Stimulated activated CD4-positive, alpha-beta T cell treated with anti-CD3 and anti-CD28 coated beads, Interleukin-2, amount 100 ng/mL, for 48 hours (primary cell): Measurements from ENCODE around the gene ZMYM4.
A peak's percentile ranks its signal among the peaks of the same experiment; 100 is the strongest.

ENCODE experiments used
- DNase-seq, 2 donors: peaks; one replicate each; pipeline ENCODE4 v3.0.0-alpha.2; 2020

ZMYM4 gene

DNA sequence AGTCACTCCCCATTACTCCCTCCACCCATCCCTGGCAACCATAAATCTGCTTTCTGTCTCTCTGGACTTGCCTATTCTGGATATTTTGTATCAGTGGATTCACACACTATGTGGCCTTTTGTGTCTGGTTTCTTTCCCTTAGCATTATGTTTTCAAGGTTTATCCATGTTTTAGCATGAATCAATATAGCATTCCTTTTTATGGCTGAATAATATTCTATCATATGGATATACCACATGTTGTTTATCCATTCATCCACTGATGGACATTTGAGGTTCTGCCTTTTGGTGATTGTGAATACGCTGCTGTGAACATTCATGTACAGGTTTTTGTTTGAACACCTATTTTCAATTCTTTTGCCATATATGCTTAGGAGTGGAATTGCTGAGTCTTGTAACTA, 140.4 kb downstream of the ZMYM4 start:
- no peak for DNase-seq

DNA sequence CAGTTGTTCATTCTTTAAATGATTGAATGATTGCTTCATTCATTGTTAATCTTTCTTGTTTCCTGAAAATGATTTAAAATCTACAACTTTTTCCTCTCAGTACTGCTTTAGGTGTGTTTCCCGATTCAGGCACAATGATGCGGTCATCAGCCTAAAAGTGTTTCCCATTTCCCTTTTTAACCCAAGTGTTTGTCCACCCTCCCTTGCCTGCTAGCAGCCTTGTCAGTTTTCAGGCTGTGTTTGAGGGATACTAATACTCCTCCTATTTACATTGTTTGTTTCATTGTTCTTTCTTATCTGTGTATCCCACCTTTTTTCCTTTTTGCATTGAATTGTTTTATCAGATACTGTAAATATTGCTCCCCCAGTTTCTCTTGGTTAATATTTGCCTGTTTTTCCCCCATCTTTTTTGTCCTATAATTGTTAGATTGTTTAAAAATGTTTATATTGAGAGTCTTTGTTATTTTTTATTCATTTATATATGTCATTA, 157.6 kb downstream of the ZMYM4 start:
- no peak for DNase-seq

DNA sequence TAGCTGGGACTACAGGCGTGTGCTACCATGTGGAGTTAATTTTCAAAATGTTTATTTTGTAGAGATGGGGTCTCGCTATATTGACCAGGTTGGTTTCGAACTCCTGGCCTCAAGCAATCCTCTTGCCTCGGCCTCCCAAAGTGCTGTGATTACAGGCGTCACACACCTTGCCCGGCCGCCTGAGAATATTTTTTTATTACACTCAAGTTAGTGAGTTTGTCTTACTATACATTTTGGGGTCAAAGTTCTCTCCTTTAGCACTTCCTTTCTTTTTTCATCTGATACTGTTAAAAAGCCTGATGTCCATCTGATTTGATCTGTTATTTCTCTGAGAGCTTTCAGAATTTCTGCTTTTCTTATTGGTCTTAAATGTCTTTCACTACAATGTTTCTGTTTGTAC, 159.9 kb downstream of the ZMYM4 start:
- DNase-seq, result no peak

DNA sequence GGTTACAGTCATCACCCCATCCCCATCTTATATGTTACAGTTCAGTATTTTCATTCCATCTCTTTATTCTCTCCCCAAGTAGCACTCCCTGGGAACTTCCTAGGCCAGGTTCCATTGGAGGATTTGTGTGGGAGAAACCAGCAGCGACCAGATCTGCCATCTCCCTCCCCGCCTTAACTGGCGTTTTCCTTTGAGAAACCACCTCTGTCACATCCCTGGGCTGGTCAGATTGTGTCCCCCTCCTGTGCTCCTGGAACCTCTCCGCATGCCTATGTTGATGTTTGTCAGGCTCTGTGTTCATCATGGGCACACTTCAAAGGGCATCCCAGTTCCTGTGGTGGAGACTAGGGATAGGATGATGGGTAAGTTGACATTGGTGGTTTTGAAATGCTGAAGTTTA, 162.3 kb downstream of the ZMYM4 start:
- DNase-seq, result no peak

DNA sequence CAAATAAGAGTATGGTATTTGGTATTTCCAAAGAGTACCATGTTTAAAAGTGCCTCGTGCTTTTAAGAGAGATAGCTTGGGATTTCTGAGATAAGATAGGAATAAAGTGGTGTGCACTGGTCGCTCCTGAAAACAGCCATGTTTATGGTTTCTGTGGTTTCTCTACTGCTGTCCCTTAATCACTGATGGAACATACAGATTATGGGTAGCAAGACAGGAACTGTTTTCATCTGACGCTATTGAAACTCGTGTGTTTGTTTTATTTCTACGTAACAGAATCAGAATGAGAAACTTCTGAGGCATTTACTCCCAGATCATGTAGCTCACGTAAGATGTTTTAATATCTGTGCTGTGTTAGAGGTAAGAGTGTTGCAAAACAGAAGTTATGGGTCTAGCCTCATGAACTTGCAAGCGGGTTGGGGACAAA, 162.7 kb downstream of the ZMYM4 start:
- DNase-seq, result no peak

DNA sequence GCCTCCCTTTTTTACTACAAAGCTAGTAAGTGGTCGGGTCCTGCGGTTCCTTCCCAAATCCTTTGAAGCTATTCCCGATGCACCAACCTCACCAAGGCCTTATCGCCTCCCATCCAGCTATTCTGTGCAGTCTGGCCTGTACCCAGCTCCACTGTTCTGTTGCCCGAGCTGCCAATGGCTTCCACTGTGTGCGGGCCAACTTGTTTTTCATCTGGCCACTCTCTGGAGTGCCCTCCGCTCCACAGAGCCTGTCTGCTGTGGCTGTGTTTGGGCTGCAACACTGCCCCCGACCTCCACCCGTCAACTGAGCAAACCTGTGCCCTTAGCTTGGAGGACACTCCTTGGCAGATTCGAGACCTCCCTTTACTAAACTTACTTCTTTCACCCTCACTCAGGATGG, 163.7 kb downstream of the ZMYM4 start:
- no peak for DNase-seq

DNA sequence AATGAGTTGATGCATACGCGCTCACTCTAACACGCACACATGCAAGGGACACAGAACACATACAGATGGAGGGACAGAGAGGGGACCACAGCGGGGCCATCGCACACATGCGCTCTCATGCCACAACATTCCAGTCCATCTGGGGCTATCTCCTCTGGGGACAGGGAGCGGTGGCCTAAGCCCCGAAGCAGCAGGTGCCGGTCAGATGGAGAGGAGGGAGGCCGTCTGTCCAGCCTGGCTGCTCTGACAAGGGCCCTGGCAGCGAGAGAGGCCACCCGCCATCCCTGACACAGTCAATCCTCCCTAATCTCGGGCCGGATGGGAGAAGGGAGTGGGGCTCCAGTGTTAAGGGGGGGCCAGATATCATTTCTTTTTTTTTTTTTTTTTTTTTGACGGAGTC, 165.2 kb downstream of the ZMYM4 start:
- DNase-seq, result no peak

DNA sequence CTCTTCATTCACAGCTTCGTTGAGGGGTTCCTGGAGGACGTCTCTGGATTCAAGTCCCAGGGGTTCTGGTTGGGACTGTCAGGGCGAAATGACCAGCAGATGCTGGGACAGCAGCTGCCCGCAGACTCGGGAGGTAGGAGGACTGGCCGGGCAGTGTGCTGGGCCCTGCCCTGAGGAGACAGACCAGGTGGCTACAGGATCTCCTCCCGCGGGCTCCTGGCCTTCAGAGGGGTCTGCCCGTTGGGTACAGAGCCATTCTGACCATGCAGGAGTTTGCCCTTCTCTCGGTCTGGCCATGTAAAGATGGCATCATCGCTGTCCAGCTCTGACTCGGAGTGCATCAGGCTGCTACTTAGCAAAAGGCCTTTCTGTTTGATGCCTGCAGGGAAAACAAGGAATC, 166.2 kb downstream of the ZMYM4 start:
- no peak for DNase-seq

DNA sequence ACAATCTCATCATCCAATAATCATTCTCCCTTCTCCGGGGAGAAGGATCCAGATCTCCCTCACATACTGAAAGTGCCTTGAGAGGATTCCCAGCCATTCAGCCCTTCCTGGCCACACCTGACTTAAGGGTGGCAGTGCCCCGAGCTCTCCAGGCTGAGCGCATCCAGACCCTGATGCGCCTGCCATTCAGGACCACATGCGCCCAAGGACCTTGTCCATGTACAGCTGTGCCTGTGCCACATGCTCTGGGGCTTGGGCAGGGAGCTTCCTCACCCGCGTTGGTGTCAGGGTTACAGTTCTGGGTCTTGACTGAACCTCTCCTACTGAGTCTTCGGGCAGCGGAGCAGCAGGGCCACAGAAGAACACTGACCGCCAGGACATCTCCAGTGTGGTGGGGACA, 167.6 kb downstream of the ZMYM4 start:
- DNase-seq, result no peak

DNA sequence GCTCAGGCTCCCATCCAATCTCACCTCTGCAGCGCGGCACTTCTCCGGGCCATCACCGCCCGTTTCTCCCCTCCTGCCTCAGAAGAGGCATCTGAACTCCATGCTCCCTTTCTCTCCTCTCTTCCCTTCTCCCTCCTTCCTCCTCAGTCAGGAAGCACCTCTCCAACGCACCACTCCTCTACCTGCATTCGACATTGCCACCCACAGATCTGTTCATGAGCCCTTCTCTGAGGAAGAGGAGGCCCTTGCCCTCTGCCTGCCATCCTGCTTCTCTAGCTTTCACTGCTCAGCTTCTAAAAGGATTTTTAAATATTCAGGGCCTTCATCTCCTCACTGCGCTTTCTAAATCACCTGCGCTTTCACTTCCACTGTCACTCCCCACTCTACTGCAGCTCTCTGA, 168.7 kb downstream of the ZMYM4 start:
- no peak for DNase-seq

DNA sequence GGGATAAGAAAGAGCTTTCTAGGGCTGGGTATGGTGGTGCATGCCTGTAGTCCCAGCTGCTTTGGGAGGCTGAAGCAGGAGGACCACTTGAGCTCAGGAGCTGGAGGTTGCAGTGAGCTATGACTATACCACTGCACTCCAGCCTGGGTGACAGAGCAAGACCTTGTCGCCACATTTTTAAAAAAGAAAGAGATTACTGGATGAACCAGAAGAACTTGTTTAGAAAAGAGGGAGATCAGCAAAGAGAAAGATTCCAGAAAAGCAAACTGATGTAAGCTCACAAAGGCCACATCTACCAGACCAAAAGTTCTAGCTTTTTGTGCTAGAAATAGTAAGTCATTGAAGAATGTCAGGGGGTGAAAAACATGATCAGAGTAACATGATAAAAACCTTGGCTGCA, 171.1 kb downstream of the ZMYM4 start:
- no peak for DNase-seq

DNA sequence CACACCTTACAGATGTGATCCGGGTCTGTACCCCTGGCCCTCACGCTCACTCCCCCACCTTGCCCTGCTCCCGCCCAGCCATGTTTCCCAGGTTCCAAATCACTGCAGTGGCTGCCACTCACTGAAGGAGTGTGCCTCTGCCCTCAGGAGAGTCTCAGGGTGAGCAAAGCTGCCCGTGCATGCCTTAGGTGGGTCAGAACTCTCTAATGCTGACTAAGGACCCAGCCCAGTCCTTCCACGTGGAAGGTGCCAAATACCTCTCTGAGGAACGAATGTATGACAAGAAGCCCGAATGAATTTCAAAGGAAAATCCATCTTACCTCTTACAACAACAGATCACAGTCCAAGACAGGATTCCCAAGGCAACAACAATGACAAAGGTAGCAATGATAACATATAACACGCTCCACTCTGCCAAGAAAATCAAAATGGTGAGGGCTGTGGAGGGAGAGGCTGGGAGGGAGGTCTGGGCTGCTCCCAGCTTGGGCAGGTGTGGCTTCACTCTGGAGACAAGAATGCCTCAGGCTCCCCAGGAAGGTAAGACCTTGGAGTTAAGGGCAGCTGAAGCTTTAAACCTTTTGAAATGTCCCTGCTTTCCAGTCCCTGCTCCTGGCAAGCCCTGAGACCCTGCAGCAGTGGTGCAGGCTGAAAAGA, 173.5 kb downstream of the ZMYM4 start:
- DNase-seq, result no peak

DNA sequence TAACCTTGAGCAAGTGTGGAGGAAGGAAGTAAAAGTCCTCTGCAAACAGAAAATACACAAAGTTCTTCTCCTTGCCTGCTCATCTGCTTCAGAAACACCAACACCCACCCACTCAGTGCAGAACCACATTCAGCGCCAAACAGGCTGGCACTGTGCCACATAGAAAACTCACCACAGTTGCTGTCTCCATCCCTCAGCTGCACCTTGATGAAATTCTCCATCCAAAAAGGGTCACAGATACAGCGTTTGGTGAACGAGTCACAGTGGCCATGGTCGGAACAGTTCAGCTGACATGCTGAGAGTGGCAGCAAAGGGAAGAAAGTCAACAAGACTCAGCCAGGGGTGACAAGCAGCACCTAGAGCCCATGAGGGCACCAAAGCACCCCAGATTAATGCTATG, 174.2 kb downstream of the ZMYM4 start:
- DNase-seq, result peak in 1 of 2 donors; percentile 28

DNA sequence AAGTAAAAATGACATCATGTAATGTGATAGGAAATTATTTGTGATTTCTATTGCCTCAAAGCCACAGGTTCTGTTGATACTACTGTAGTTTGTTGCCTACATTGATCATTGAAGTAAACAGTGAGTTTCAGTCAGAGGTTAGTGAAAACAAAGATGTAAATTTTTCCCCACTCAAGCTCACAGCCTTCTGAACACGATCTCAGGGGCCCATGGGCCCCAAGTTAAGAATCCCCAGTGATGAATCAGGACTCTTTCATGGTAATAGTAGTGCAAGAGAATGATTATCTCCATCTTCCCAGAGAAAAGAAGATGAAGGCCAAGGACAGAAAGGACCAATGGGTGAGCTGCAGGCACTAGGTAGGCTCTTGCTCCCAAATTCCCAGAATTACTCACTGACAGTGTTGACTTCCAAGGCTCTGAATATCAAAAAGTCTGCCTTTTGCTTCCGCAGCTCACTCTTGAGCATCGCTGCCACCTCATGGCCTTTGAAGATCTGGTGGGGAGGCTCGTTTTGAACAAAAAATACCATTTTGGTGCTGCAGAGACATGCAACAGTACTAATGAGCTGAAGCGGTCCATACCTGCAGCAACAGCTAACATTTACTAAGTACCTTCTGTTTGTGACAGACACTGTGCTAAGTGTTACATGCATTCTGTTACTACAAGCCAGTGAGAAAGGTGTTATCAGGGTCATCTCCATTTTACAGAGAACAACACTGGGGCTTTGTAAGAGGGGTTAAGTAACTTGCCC, 175.4 kb downstream of the ZMYM4 start:
- DNase-seq, result no peak

DNA sequence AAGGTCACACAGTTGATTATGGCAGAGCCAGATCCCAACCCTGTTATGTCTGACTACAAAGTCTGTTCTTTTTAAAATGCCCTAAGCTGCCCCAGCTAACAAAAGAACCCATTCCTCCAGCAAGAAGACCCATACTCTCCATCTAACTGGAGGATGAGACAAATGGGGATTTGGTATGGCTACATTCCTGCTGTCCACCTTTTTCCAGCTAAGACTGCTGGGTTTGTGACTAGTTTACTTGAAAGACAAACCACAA, 175.9 kb downstream of the ZMYM4 start:
- no peak for DNase-seq

DNA sequence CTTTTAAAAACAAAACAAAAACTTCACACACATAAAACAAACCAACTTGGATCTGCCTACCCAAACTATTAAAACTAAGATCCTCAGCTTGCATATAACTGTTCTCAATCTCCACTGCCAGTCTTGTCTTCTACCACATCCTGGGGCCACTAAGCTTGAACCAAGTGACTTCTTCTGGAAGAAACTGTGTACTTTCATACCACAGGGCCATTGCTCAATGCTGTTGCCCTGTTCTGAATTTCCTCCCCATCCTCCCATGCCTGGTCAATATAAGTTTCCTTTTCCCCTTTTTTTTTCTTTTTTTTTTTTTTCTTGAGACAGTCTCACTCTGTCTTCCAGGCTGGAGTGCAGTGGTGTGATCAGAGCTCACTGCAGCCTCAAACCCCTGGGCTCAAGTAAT, 178.8 kb downstream of the ZMYM4 start:
- DNase-seq, result no peak

DNA sequence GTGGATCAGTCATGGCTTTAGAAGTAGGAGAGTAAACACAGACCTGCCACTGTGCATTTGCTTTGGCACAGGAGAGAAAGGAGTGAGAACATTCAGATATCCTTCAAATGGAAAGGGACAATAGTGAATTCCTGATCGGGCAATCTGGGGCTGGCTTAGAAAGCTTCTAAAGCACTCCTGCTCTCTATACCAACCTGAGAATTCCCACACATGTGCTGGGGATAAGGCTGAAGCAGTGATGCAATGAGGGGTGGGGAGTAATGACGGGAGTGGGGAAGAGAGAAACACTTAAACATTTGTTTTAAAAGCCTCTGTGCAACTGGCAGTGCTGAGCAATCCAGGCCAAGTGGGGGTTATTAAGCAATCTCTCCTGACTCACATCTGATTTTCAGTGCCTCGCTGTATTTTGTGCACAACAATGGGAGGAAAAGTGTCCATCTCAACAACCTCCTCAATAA, 179.9 kb downstream of the ZMYM4 start:
- DNase-seq, result no peak

DNA sequence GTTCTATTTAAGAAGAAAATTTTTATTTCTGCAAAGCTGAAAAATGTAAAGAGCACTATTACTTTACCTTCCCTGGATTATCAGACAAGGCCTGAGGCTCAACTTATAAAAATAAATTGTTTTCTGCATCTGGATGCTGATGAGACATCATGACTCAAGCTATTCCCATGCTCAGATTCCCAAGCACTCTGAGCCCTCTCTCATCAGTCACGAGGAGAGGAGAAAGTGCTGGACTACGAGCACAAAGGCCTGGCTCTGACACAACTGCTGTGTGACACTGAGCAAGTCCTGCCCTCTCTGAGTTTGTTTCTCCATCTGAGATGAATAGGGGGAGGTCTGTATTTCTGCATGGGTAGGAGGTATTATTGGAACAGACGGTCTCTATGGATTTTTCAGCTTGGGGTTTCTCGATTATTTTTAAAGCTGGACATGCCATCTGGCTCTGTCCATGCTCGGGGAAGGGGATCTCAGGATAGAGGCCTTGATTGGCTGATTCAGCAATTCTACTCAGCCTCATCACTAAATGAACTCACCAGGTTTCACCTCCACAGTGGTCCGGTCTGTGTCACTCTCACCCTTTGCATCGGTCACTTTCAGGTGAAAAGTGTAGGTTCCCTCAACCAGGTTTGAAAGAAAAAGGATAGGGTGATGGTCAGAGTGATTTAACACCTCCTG, 181.0 kb downstream of the ZMYM4 start:
- no peak for DNase-seq

DNA sequence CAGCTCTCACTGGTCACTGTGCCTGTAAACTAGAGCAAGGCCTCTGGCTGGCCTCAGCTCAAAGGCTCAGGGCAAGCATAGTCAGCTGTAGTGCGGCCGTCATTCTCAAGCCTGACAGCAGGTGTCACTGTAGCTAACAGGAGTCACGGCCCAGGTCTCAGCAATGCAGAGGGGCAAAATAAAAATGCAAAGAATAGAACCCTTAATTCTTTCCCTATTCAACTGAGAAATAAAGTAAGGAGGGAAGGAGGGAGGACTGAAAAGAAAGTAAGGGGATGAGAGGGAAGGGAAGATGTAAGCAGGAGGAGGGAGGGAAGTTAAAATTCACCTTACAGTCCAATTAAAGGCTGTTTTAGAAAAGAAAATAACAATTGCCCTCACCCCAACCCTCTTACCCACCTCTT, 182.6 kb downstream of the ZMYM4 start:
- peak; percentile 77 to 79 for DNase-seq

DNA sequence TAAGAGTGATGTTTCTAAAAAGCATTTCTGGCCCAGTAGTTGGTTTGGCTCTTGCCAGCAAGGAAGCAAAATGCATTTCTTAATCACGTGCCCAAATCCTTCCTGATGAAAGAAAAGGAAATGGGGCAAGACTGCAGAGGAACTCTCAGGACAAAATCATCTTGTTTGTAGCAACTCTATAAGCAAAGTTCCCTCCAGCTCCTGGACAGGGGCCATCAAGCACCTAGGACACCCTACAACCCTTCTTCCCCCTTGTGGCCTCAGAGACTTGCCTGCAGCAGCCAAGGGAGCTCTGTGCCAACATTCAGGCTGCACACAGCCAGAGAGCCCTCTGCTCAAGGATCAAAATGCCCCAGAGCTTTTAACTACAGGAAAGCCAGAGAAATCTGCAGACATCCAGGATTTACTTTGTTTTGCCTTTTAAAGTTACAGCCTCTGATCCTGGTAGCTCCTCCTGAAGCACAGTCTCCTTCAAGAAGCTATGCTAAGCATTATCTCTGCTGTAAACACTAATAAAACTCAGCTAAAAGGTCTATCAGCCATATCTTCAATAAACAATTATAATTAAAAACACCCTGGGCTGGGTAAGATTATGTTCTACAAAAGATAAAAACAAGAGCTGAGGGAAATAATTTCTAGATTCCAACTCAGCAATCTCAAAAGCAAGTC, 183.7 kb downstream of the ZMYM4 start:
- no peak for DNase-seq

DNA sequence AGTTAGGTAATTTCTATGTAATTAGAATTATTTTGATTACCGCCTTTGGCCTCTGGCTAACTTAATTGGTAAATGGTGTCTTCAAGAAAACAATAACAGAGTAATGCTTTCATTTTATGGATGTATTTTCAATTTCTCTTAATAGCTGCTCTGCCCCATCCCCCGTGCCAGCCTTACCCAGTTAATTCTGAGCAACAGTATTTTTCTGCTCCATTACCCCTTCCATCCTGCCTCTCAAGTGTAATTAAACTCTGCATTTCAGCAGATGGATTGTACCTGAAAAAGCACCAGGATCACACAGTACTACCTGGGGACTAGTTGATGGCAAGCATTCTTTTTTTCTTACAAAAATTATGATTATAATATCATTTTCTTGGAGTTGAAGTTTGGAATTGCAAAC, 184.5 kb downstream of the ZMYM4 start:
- DNase-seq, result no peak

DNA sequence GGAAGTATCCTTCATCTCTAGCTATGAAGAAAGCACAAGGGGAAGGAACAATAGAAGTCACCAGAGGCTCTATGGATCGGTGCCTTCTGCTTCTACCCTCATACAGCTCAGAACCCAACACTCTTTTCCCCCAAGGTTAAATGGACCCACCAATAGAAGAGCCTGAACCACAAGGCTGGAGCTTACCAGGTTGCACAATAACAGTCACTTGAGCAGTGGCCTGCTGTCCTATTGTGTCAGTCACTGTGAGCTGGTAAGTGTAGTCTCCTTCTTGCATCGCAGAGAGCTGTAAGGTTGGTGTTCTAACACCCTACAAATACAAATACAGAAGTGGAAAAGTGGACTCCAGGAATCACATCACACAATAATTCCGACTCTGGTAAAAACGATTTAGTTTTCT, 185.7 kb downstream of the ZMYM4 start:
- no peak for DNase-seq

DNA sequence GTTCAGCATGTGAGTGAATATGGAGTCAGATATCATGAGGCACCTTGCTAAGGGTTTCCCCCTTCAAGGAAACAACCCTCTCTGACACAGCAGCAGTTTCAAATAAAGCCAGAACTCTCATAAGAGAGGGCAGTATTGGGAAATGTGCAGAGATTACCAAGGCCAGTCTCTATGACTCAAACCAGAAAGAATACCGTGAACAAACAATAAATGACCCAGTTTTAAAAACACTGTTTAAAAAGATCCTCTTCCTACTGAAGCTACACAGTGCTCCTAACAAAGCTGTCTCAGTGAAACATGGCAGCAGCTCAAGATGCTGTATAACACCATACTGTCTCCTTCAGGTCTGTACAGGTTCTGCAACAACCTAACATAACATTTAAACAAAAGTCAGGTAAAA, 186.1 kb downstream of the ZMYM4 start:
- no peak for DNase-seq

DNA sequence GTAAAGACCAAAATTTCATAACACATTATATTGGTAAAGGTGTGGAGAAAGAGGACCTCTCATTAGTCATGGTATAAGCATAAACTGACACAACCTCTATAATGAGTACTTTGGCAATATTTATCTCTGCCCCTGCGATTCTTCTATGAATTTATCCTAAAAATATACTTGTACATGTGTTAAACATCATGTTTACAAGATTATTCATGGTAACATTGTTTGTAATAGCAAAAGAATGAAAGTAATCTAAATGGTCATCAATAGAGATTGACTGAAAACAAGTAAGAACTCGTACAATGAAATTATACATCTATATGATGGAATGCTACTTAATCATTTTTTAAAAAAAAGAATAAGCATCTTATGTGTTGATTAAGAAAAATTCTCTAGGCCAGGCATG, 192.3 kb downstream of the ZMYM4 start:
- no peak for DNase-seq
